NCI-H774 (cell line): ENCODE measurements around the gene SMIM1.

Experiments
- DNase-seq: peaks from one replicate; lab custom pipeline; 2025; lab: John Stamatoyannopoulos, UW

SMIM1 gene

GRCh38 chr1:3822421-3822820 is 49.9 kb downstream of the SMIM1 start:
- no peak for DNase-seq

GRCh38 chr1:3824650-3825049 is 52.1 kb downstream of the SMIM1 start:
- no peak for DNase-seq

- DNase-seq = no peak
Measured at GRCh38 chr1:3825356-3825755, 52.8 kb downstream of the SMIM1 start.
